Measurements from ENCODE around the gene LRMDA.

DNA sequence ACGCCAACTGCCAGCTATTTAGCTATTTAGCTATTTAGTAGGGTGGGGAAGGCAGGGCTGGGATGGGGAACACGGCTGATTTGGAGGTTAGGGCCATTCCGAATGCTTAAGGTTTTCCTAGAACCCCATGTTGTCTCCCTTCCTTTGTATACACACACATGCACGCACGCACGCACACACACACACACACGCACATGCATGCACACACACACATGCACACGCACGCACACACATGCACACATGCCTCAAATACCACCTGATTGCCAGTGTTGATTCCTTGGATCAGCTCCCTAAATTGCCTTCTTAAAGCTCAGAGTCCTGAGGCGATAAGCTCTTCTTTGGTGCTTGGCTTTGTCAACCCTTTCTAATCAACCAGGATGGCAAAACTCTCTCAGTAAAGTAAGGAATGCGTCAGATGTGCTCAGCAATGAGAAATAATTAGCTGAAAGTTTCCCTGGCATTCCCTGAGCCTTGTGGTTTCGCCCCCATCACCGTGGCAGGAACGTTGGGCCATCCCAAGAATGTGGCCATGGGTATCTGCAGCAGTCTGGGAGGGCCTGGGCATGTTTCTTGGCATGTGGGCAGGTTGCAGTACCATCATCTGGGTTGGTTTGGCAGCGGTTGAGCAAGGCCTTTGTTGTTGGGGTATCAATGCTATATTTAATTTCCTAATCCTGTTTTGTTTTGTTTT, 305.6 kb downstream of the LRMDA start:
- TF ChIP-seq POLR2A (IDR thresholded peaks at IDR 0.05) (no peak), CTCF (IDR thresholded peaks at IDR 0.05) (no peak)
